ENCODE data around the gene ZFPM1.

GRCh38 chr16:88527186-88527936 is 74.3 kb downstream of the ZFPM1 start:
- TF ChIP-seq, protein P1, sequence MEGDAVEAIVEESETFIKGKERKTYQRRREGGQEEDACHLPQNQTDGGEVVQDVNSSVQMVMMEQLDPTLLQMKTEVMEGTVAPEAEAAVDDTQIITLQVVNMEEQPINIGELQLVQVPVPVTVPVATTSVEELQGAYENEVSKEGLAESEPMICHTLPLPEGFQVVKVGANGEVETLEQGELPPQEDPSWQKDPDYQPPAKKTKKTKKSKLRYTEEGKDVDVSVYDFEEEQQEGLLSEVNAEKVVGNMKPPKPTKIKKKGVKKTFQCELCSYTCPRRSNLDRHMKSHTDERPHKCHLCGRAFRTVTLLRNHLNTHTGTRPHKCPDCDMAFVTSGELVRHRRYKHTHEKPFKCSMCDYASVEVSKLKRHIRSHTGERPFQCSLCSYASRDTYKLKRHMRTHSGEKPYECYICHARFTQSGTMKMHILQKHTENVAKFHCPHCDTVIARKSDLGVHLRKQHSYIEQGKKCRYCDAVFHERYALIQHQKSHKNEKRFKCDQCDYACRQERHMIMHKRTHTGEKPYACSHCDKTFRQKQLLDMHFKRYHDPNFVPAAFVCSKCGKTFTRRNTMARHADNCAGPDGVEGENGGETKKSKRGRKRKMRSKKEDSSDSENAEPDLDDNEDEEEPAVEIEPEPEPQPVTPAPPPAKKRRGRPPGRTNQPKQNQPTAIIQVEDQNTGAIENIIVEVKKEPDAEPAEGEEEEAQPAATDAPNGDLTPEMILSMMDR (IDR thresholded peaks at IDR 0.05 in 4 of 5, conservative IDR thresholded peaks at IDR 0.05 in 1 of 5): peak; percentile 56 to 92 (median 81)
- no peak for TF ChIP-seq POLR2A (IDR thresholded peaks at IDR 0.05)
